Dermis blood vessel endothelial cell (primary cell): ENCODE data around the gene EXOSC7. TPM values are rescaled to one million over a fixed set of nuclear protein-coding genes. Genes with fewer than 3 reads are reported as not detected.
A peak's percentile ranks its signal among the peaks of the same experiment; 100 is the strongest.
"Not testable (repeated sequence)": the region's sequence is repeated elsewhere in the genome, so short reads cannot be mapped to it uniquely, and the experiment has no call there.

Experiments
- DNase-seq: peaks from one replicate; pipeline ENCODE4 v3.0.0; 2010
- total RNA-seq: library from RNA; depleted of rRNA; stranded (reverse); fragments of >200 nt; gene quantifications from 2 replicates; pipeline ENCODE4 v1.2.3, GENCODE V29; 2014

The EXOSC7 gene
- total RNA-seq, 1 donor from 2014 or later, result 50.4 TPM

GRCh38 chr3:44962621-44963393 is 13.2 kb upstream of the EXOSC7 start:
- no peak for DNase-seq

- no peak for DNase-seq
Measured at GRCh38 chr3:44963571-44964325, 12.3 kb upstream of the EXOSC7 start.

GRCh38 chr3:44965165-44965564 is 10.9 kb upstream of the EXOSC7 start:
- no peak for DNase-seq

- no peak for DNase-seq
Measured at GRCh38 chr3:44966795-44967278, 9.2 kb upstream of the EXOSC7 start.

GRCh38 chr3:44968447-44968858 is 7.6 kb upstream of the EXOSC7 start:
- no peak for DNase-seq

GRCh38 chr3:44969154-44969827 is 6.8 kb upstream of the EXOSC7 start:
- DNase-seq, result no peak

- DNase-seq, result no peak
Measured at GRCh38 chr3:44969828-44970179, 6.2 kb upstream of the EXOSC7 start.

- no peak for DNase-seq
Measured at GRCh38 chr3:44970926-44971490, 5.0 kb upstream of the EXOSC7 start.

GRCh38 chr3:44974416-44974815 is 1.6 kb upstream of the EXOSC7 start:
- DNase-seq, result no peak

- DNase-seq, result no peak
Measured at GRCh38 chr3:44981220-44981619, 5.2 kb downstream of the EXOSC7 start.

GRCh38 chr3:44981751-44982150 is 5.7 kb downstream of the EXOSC7 start:
- DNase-seq, result no peak

GRCh38 chr3:44982817-44983216 is 6.8 kb downstream of the EXOSC7 start:
- no peak for DNase-seq

- no peak for DNase-seq
Measured at GRCh38 chr3:44983484-44983941, 7.5 kb downstream of the EXOSC7 start.

GRCh38 chr3:44984335-44984734 is 8.3 kb downstream of the EXOSC7 start:
- no peak for DNase-seq

- DNase-seq, result not testable (repeated sequence)
Measured at GRCh38 chr3:44986330-44986729, 10.3 kb downstream of the EXOSC7 start.

GRCh38 chr3:44987332-44987731 is 11.3 kb downstream of the EXOSC7 start:
- no peak for DNase-seq

- DNase-seq, result peak; percentile 37
Measured at GRCh38 chr3:44988073-44988472, 12.0 kb downstream of the EXOSC7 start.

GRCh38 chr3:44989141-44989540 is 13.1 kb downstream of the EXOSC7 start:
- no peak for DNase-seq

- DNase-seq, result peak; percentile 26
Measured at GRCh38 chr3:44989636-44990373, 13.8 kb downstream of the EXOSC7 start.

- no peak for DNase-seq
Measured at GRCh38 chr3:44991326-44991725, 15.3 kb downstream of the EXOSC7 start.

- DNase-seq, result peak; percentile 53
Measured at GRCh38 chr3:44992555-44993470, 16.8 kb downstream of the EXOSC7 start.
